Measurements from ENCODE around the gene COA3.
"Not testable (repeated sequence)": the region's sequence is repeated elsewhere in the genome, so short reads cannot be mapped to it uniquely, and the experiment has no call there.

Gene COA3

GRCh38 chr17:42772945-42773289, 25.6 kb downstream of the COA3 start:
- Histone ChIP-seq H3K27ac (peak overlapping the region; percentile 77), H3K36me3 (peaks cover 31% of the 10 kb centered on the region), H3K27me3 (ENCODE audit: insufficient read depth, low read depth, severe bottlenecking) (no peaks in the 10 kb centered on the region), H3K9me3 (ENCODE audit: severe bottlenecking) (no peaks in the 10 kb centered on the region), H3K4me3 (ENCODE audit: low read depth, low read length) (peak overlapping the region; percentile 91)
- TF ChIP-seq CTCF (IDR thresholded peaks at IDR 0.05; ENCODE audit: low read depth, low read length), result no peak
- no peak for DNase-seq

- not testable (repeated sequence) for H3K27me3 ChIP-seq (ENCODE audit: insufficient read depth, low read depth, severe bottlenecking); H3K9me3 ChIP-seq (ENCODE audit: severe bottlenecking); H3K27ac ChIP-seq; DNase-seq; H3K36me3 ChIP-seq; H3K4me3 ChIP-seq (ENCODE audit: low read depth, low read length)
Measured at GRCh38 chr17:42769964-42770363, 28.5 kb downstream of the COA3 start.

GRCh38 chr17:42768006-42768405, 30.5 kb downstream of the COA3 start:
- not testable (repeated sequence) for H3K4me3 ChIP-seq (ENCODE audit: low read depth, low read length); H3K27ac ChIP-seq; H3K36me3 ChIP-seq; H3K9me3 ChIP-seq (ENCODE audit: severe bottlenecking); DNase-seq; H3K27me3 ChIP-seq (ENCODE audit: insufficient read depth, low read depth, severe bottlenecking)

GRCh38 chr17:42767512-42767911, 31.0 kb downstream of the COA3 start:
- Histone ChIP-seq H3K36me3 (no peaks in the 10 kb centered on the region), H3K9me3 (ENCODE audit: severe bottlenecking) (no peaks in the 10 kb centered on the region), H3K4me3 (ENCODE audit: low read depth, low read length) (no peak overlapping the region), H3K27me3 (ENCODE audit: insufficient read depth, low read depth, severe bottlenecking) (no peaks in the 10 kb centered on the region), H3K27ac (no peak overlapping the region)
- TF ChIP-seq CTCF (IDR thresholded peaks at IDR 0.05; ENCODE audit: low read depth, low read length), result no peak
- no peak for DNase-seq

GRCh38 chr17:42766124-42766523, 32.4 kb downstream of the COA3 start:
- Histone ChIP-seq H3K27ac (no peak overlapping the region), H3K27me3 (ENCODE audit: insufficient read depth, low read depth, severe bottlenecking) (no peaks in the 10 kb centered on the region), H3K9me3 (ENCODE audit: severe bottlenecking) (no peaks in the 10 kb centered on the region), H3K4me3 (ENCODE audit: low read depth, low read length) (no peak overlapping the region), H3K36me3 (no peaks in the 10 kb centered on the region)
- TF ChIP-seq CTCF (IDR thresholded peaks at IDR 0.05; ENCODE audit: low read depth, low read length), result no peak
- DNase-seq, result no peak

GRCh38 chr17:42761638-42762037, 36.9 kb downstream of the COA3 start:
- peaks cover 11% of the 10 kb centered on the region for H3K36me3 ChIP-seq
- H3K9me3 ChIP-seq (ENCODE audit: severe bottlenecking), result no peaks in the 10 kb centered on the region
- H3K27ac ChIP-seq, result peak overlapping the region; percentile 70
- no peak for TF ChIP-seq CTCF (IDR thresholded peaks at IDR 0.05; ENCODE audit: low read depth, low read length)
- H3K27me3 ChIP-seq (ENCODE audit: insufficient read depth, low read depth, severe bottlenecking), result no peaks in the 10 kb centered on the region
- peak overlapping the region; percentile 78 for H3K4me3 ChIP-seq (ENCODE audit: low read depth, low read length)
- DNase-seq, result no peak

- Histone ChIP-seq H3K27ac (peak within 1 kb of the TSS; percentile 70), H3K9me3 (ENCODE audit: severe bottlenecking) (no peaks in the 10 kb centered on the region), H3K4me3 (ENCODE audit: low read depth, low read length) (peak within 1 kb of the TSS; percentile 78), H3K36me3 (peaks cover 11% of the 10 kb centered on the region), H3K27me3 (ENCODE audit: insufficient read depth, low read depth, severe bottlenecking) (no peaks in the 10 kb centered on the region)
- peak; percentile 69 for DNase-seq
- TF ChIP-seq CTCF (IDR thresholded peaks at IDR 0.05; ENCODE audit: low read depth, low read length), result no peak
Measured at GRCh38 chr17:42760652-42761581, 37.6 kb downstream of the COA3 start, which contains the start of gene RAMP2. RAMP2 (plus strand) TSS chr17:42761227; CDS start chr17:42761262, 35 bp downstream.

Data from WERI-Rb-1 (cell line).